Suprapubic skin (tissue), 4 donors: Measurements from ENCODE around the gene PDLIM4. TPM values are rescaled to one million over a fixed set of nuclear protein-coding genes. Genes with fewer than 3 reads are reported as not detected.
A peak's percentile ranks its signal among the peaks of the same experiment; 100 is the strongest.

Experiments used
- DNase-seq, 2 donors: peaks; one replicate each; pipeline ENCODE4 v3.0.0-alpha.2; 2019; ENCODE audit warnings: low spot score in 2 of 2
- H3K27ac ChIP-seq: fragments of 200-600 bp; sonication (generic); one replicate; pipeline ENCODE4 v1.5.1; 2019
- H3K27me3 ChIP-seq: fragments of 200-600 bp; sonication (generic); one replicate; pipeline ENCODE4 v1.5.1; 2019
- H3K36me3 ChIP-seq: fragments of 200-600 bp; sonication (generic); one replicate; pipeline ENCODE4 v1.5.1; 2019
- H3K4me1 ChIP-seq: fragments of 200-600 bp; sonication (generic); one replicate; pipeline ENCODE4 v1.5.1; 2019
- H3K4me3 ChIP-seq: fragments of 200-600 bp; sonication (generic); one replicate; pipeline ENCODE4 v1.5.1; 2019; ENCODE audit warnings: mild to moderate bottlenecking
- H3K9me3 ChIP-seq: fragments of 200-600 bp; sonication (generic); one replicate; pipeline ENCODE4 v1.5.1; 2019
- CTCF ChIP-seq, 2 donors: fragments of 200-600 bp in 1 of 2; fragments of 450-650 bp in 1 of 2; sonication (generic) in 1 of 2; IDR thresholded peaks; one replicate each; pipeline ENCODE4 v1.5.1; 2016 to 2019; ENCODE audit warnings: antibody characterized with exemption in 2 of 2, mild to moderate bottlenecking in 1 of 2, moderate library complexity in 1 of 2
- EP300 ChIP-seq: sonication (generic); formaldehyde crosslinking; IDR thresholded peaks from one replicate; pipeline ENCODE4 v1.6.1; 2017; ENCODE audit warnings: antibody characterized with exemption
- POLR2A ChIP-seq, 2 donors: fragments of 450-650 bp; IDR thresholded peaks; one replicate each; pipeline ENCODE4 v1.6.1; 2017; ENCODE audit warnings: antibody characterized with exemption in 2 of 2, mild to moderate bottlenecking in 2 of 2, moderate library complexity in 2 of 2
- POLR2AphosphoS5 ChIP-seq, 3 donors: sonication (generic); formaldehyde crosslinking; IDR thresholded peaks; one replicate each; pipeline ENCODE4 v1.6.1; 2017; ENCODE audit warnings: antibody characterized with exemption in 3 of 3
- WGBS: methylation state at CpG from one replicate; pipeline ENCODE4 v1.1.5; 2018; 5-methylcytosine and 5-hydroxymethylcytosine counted together
- total RNA-seq, 4 donors: library from RNA; depleted of rRNA; stranded (reverse); fragments of >200 nt; gene quantifications; one replicate each; pipeline ENCODE4 v1.1.0, GENCODE V29; 2016

The PDLIM4 gene
- total RNA-seq, result 100 to 1,000 TPM; 110 to 128 (median 114) TPM

GRCh38 chr5:132257131-132258101, at the start of gene PDLIM4:
PDLIM4 (plus strand) TSS chr5:132257696; CDS start chr5:132257735, 39 bp downstream.
- Histone ChIP-seq H3K4me1 (peaks cover 84% of the 10 kb centered on the region), H3K9me3 (no peaks in the 10 kb centered on the region), H3K27me3 (no peaks in the 10 kb centered on the region), H3K36me3 (peaks cover 3% of the 10 kb centered on the region), H3K27ac (peak within 1 kb of the TSS; percentile 91), H3K4me3 (peak within 1 kb of the TSS; percentile 60)
- DNase-seq, result peak; percentile 77 to 80
- 54% methylated on average over 15 of the region's 88 CpGs for WGBS
- TF ChIP-seq POLR2A (IDR thresholded peaks at IDR 0.05), result no peak
- no peak for TF ChIP-seq EP300
- no peak for TF ChIP-seq CTCF (IDR thresholded peaks at IDR 0.05)
- no peak for TF ChIP-seq POLR2AphosphoS5 (IDR thresholded peaks at IDR 0.05)

- Histone ChIP-seq H3K4me1 (no peaks in the 10 kb centered on the region), H3K9me3 (no peaks in the 10 kb centered on the region), H3K27me3 (no peaks in the 10 kb centered on the region), H3K27ac (no peak overlapping the region), H3K36me3 (peaks cover 58% of the 10 kb centered on the region), H3K4me3 (no peak overlapping the region)
- 98% methylated on average over 5 of the region's 5 CpGs for WGBS
- peak in 1 of 2 donors; percentile 55 for DNase-seq
- TF ChIP-seq CTCF (IDR thresholded peaks at IDR 0.05), result no peak
- TF ChIP-seq POLR2AphosphoS5 (IDR thresholded peaks at IDR 0.05), result no peak
- TF ChIP-seq EP300, result no peak
- TF ChIP-seq POLR2A (IDR thresholded peaks at IDR 0.05), result no peak
Observed at GRCh38 chr5:132207778-132208177, 49.7 kb upstream of the PDLIM4 start.

- H3K4me1 ChIP-seq, result no peaks in the 10 kb centered on the region
- no peak overlapping the region for H3K4me3 ChIP-seq
- peak in 1 of 2 donors; percentile 20 for DNase-seq
- no peak for TF ChIP-seq EP300
- no peak for TF ChIP-seq POLR2AphosphoS5 (IDR thresholded peaks at IDR 0.05)
- no peak for TF ChIP-seq POLR2A (IDR thresholded peaks at IDR 0.05)
- no peak for TF ChIP-seq CTCF (IDR thresholded peaks at IDR 0.05)
- H3K9me3 ChIP-seq, result no peaks in the 10 kb centered on the region
- H3K27ac ChIP-seq, result no peak overlapping the region
- no peaks in the 10 kb centered on the region for H3K27me3 ChIP-seq
- H3K36me3 ChIP-seq, result peaks cover 57% of the 10 kb centered on the region
- 78% methylated on average over 8 of the region's 9 CpGs for WGBS
Observed at GRCh38 chr5:132209131-132209530, 48.4 kb upstream of the PDLIM4 start.

- Histone ChIP-seq H3K36me3 (peaks cover 54% of the 10 kb centered on the region), H3K27ac (no peak overlapping the region), H3K4me3 (no peak overlapping the region), H3K27me3 (no peaks in the 10 kb centered on the region), H3K4me1 (peaks cover 9% of the 10 kb centered on the region), H3K9me3 (no peaks in the 10 kb centered on the region)
- peak in 1 of 2 donors; percentile 53 for DNase-seq
- TF ChIP-seq EP300 (no peak), POLR2A (IDR thresholded peaks at IDR 0.05) (no peak), POLR2AphosphoS5 (IDR thresholded peaks at IDR 0.05) (no peak), CTCF (IDR thresholded peaks at IDR 0.05) (no peak)
- 98% methylated on average over 10 of the region's 11 CpGs for WGBS
Observed at GRCh38 chr5:132209901-132210545, 47.5 kb upstream of the PDLIM4 start.

GRCh38 chr5:132210944-132211343, 46.6 kb upstream of the PDLIM4 start:
- DNase-seq, result no peak
- Histone ChIP-seq H3K9me3 (no peaks in the 10 kb centered on the region), H3K4me3 (no peak overlapping the region), H3K36me3 (peaks cover 54% of the 10 kb centered on the region), H3K27ac (no peak overlapping the region), H3K27me3 (no peaks in the 10 kb centered on the region), H3K4me1 (peaks cover 17% of the 10 kb centered on the region)
- WGBS, result 100% methylated on average over 1 of the region's 1 CpG
- no peak for TF ChIP-seq CTCF (IDR thresholded peaks at IDR 0.05)
- no peak for TF ChIP-seq EP300
- no peak for TF ChIP-seq POLR2A (IDR thresholded peaks at IDR 0.05)
- TF ChIP-seq POLR2AphosphoS5 (IDR thresholded peaks at IDR 0.05), result no peak
